H1 (cell line): ENCODE results near the gene C8B. TPM values are rescaled to one million over a fixed set of nuclear protein-coding genes. Genes with fewer than 3 reads are reported as not detected.

Source experiments
- CTCF ChIA-PET: fragments of 300-600 bp; sonication (Branson Sonifier 250); formaldehyde crosslinking; loops from one replicate; lab custom pipeline; 2021; ENCODE audit not compliant: partially characterized antibody; lab: Charles Lee
- POLR2A ChIA-PET: fragments of 300-600 bp; sonication (Branson Sonifier 250); formaldehyde crosslinking; loops from one replicate; lab custom pipeline; 2021; ENCODE audit warnings: inconsistent platforms; ENCODE audit not compliant: partially characterized antibody; lab: Charles Lee
- DNase-seq, 2 experiments: peaks; one replicate each; pipeline versions ENCODE4 v3.0.0 to v3.0.0-alpha.2; 2010 to 2022; ENCODE audit warnings: low spot score in 2 of 2, low read depth in 1 of 2, mixed read lengths in 1 of 2
- FAIRE-seq: peaks from 2 replicates; lab custom pipeline; 2011; peaks lifted over from hg19 to GRCh38; lab: Jason Lieb, UNC
- H2AFZ ChIP-seq: 2 replicates; pipeline ENCODE4 v1.8.1; 2012; ENCODE audit warnings: low read length, inconsistent platforms
- H2AK5ac ChIP-seq: 2 replicates; pipeline ENCODE4 v1.6.1; 2013; ENCODE audit warnings: low read depth, low read length
- H2BK120ac ChIP-seq: replicated peaks from 2 replicates; pipeline ENCODE3; 2013; ENCODE audit warnings: low read depth, low read length, inconsistent platforms
- H2BK12ac ChIP-seq: 2 replicates; pipeline ENCODE4 v1.6.1; 2013; ENCODE audit warnings: low read depth, low read length
- H2BK15ac ChIP-seq: 2 replicates; pipeline ENCODE4 v1.6.1; 2013; ENCODE audit warnings: low read length
- H2BK20ac ChIP-seq: 2 replicates; pipeline ENCODE4 v1.6.1; 2013; ENCODE audit warnings: low read length
- H2BK5ac ChIP-seq: 2 replicates; pipeline ENCODE4 v1.6.1; 2013; ENCODE audit warnings: low read depth, low read length
- H3K14ac ChIP-seq: 2 replicates; pipeline ENCODE4 v1.6.1; 2013; ENCODE audit warnings: inconsistent platforms; ENCODE audit not compliant: insufficient read length
- H3K18ac ChIP-seq: 2 replicates; pipeline ENCODE4 v1.6.1; 2013; ENCODE audit warnings: low read length; ENCODE audit errors: extremely low read depth
- H3K23ac ChIP-seq: 2 replicates; pipeline ENCODE4 v1.6.1; 2013; ENCODE audit warnings: inconsistent platforms; ENCODE audit not compliant: insufficient read length
- H3K23me2 ChIP-seq: 2 replicates; pipeline ENCODE4 v1.6.1; 2013; ENCODE audit warnings: low read depth, low read length
- H3K27ac ChIP-seq: 2 replicates; pipeline ENCODE4 v1.6.1; 2011; ENCODE audit warnings: low read depth, low read length, inconsistent platforms
- H3K27me3 ChIP-seq, 4 experiments: replicated peaks in 1 of 4; 1 replicate in 1 of 4; 2 replicates in 3 of 4; pipeline versions ENCODE4 v1.6.1 to v1.8.1; 2011 to 2013; ENCODE audit warnings: low read length in 3 of 4, mild to moderate bottlenecking in 3 of 4, inconsistent platforms in 2 of 4, mixed read lengths in 2 of 4, moderate library complexity in 1 of 4; ENCODE audit not compliant: control insufficient read depth in 3 of 4, insufficient read depth in 3 of 4; ENCODE audit errors: extremely low read depth in 1 of 4
- H3K36me3 ChIP-seq, 4 experiments: 2 replicates each; pipeline versions ENCODE4 v1.6.1 to v1.8.1; 2011 to 2013; ENCODE audit warnings: mild to moderate bottlenecking in 4 of 4, low read length in 3 of 4, moderate library complexity in 2 of 4, control low read depth in 1 of 4, inconsistent platforms in 1 of 4; ENCODE audit not compliant: insufficient read depth in 4 of 4, control insufficient read depth in 2 of 4
- H3K4ac ChIP-seq: replicated peaks from 2 replicates; pipeline ENCODE3; 2013; ENCODE audit warnings: low read length, low read depth, mixed read lengths, inconsistent platforms; ENCODE audit not compliant: insufficient read length
- H3K4me1 ChIP-seq, 4 experiments: replicated peaks in 1 of 4; 1 replicate in 1 of 4; 2 replicates in 3 of 4; pipeline versions ENCODE4 v1.6.1 to v1.8.1; 2011 to 2013; ENCODE audit warnings: low read length in 3 of 4, inconsistent platforms in 2 of 4, mixed read lengths in 1 of 4; ENCODE audit not compliant: insufficient read depth in 4 of 4, control insufficient read depth in 3 of 4
- H3K4me2 ChIP-seq, 2 experiments: 2 replicates each; pipeline versions ENCODE4 v1.6.1 to v1.8.1; 2011 to 2013; ENCODE audit warnings: low read depth in 2 of 2, low read length in 2 of 2, control low read depth in 1 of 2, inconsistent platforms in 1 of 2, mild to moderate bottlenecking in 1 of 2; ENCODE audit not compliant: insufficient read depth in 1 of 2
- H3K4me3 ChIP-seq, 4 experiments: fragments of 200-600, 300-600 bp in 1 of 4; sonication (generic), shearing (Covaris generic), sonication (Bioruptor Twin) in 1 of 4; 2 replicates each; pipeline versions ENCODE4 v1.5.1 to v1.8.1; 2011 to 2016; ENCODE audit warnings: low read length in 4 of 4, low read depth in 3 of 4, control low read depth in 2 of 4, inconsistent platforms in 2 of 4, mild to moderate bottlenecking in 2 of 4, mixed read lengths in 1 of 4, moderate library complexity in 1 of 4; ENCODE audit not compliant: insufficient read depth in 2 of 4; ENCODE audit errors: extremely low read depth in 1 of 4
- H3K56ac ChIP-seq: replicated peaks from 2 replicates; pipeline ENCODE3; 2013; ENCODE audit warnings: low read depth, mild to moderate bottlenecking, mixed read lengths, low read length, inconsistent platforms; ENCODE audit not compliant: insufficient read length
- H3K79me1 ChIP-seq: 2 replicates; pipeline ENCODE4 v1.6.1; 2013; ENCODE audit warnings: low read depth, low read length, control low read depth
- H3K79me2 ChIP-seq, 2 experiments: 2 replicates each; pipeline versions ENCODE4 v1.6.1 to v1.8.1; 2012 to 2013; ENCODE audit warnings: low read length in 2 of 2, mild to moderate bottlenecking in 2 of 2, inconsistent platforms in 1 of 2; ENCODE audit not compliant: insufficient read depth in 2 of 2, control insufficient read depth in 1 of 2
- H3K9ac ChIP-seq, 4 experiments: replicated peaks in 1 of 4; 1 replicate in 1 of 4; 2 replicates in 3 of 4; pipeline versions ENCODE4 v1.6.1 to v1.8.1; 2011 to 2013; ENCODE audit warnings: low read depth in 3 of 4, low read length in 3 of 4, control low read depth in 2 of 4, mild to moderate bottlenecking in 2 of 4, moderate library complexity in 2 of 4, inconsistent platforms in 1 of 4; ENCODE audit errors: extremely low read depth in 1 of 4
- H3K9me3 ChIP-seq, 2 experiments: 2 replicates each; pipeline versions ENCODE4 v1.6.1 to v1.8.1; 2012 to 2013; ENCODE audit warnings: mild to moderate bottlenecking in 2 of 2, moderate library complexity in 2 of 2, control low read depth in 1 of 2, inconsistent platforms in 1 of 2, low read depth in 1 of 2, low read length in 1 of 2, mixed read lengths in 1 of 2; ENCODE audit not compliant: insufficient read depth in 2 of 2
- H4K20me1 ChIP-seq, 2 experiments: replicated peaks in 1 of 2; 2 replicates each; pipeline versions ENCODE3 to v1.8.1; 2011 to 2013; ENCODE audit warnings: inconsistent platforms in 2 of 2, low read length in 2 of 2, mild to moderate bottlenecking in 1 of 2; ENCODE audit not compliant: insufficient read depth in 2 of 2, control insufficient read depth in 1 of 2
- H4K5ac ChIP-seq: 2 replicates; pipeline ENCODE4 v1.6.1; 2013; ENCODE audit warnings: low read length, low read depth, mixed read lengths, inconsistent platforms; ENCODE audit not compliant: insufficient read length
- H4K8ac ChIP-seq: 2 replicates; pipeline ENCODE4 v1.8.0; 2013; ENCODE audit warnings: mild to moderate bottlenecking, moderate library complexity, low read length, inconsistent platforms; ENCODE audit not compliant: insufficient read depth; ENCODE audit errors: extremely low read depth
- H4K91ac ChIP-seq: replicated peaks from 2 replicates; pipeline ENCODE3; 2013; ENCODE audit warnings: low read length, mixed read lengths, inconsistent platforms; ENCODE audit not compliant: insufficient read length
- CHD7 ChIP-seq: fragments of 300-600 bp; sonication (generic); IDR thresholded peaks from 2 replicates; pipeline ENCODE4 v1.7.1; 2012; ENCODE audit warnings: low read length, moderate library complexity, mild to moderate bottlenecking, inconsistent platforms; ENCODE audit not compliant: insufficient replicate concordance
- WGBS, 2 experiments: shearing (Covaris generic) in 1 of 2; methylation state at CpG; one replicate each; pipeline versions ENCODE4 v1.1.6 to v1.1.7; 2013 to 2015; ENCODE audit warnings: low lambda C conversion rate in 2 of 2, mixed read lengths in 2 of 2, inconsistent platforms in 1 of 2, low coverage in 1 of 2, missing lambda C conversion rate in 1 of 2; ENCODE audit not compliant: insufficient replicate concordance in 2 of 2, insufficient coverage in 1 of 2, insufficient read length in 1 of 2; ENCODE audit errors: extremely low coverage in 1 of 2, missing lambda C conversion rate in 1 of 2; 5-methylcytosine and 5-hydroxymethylcytosine counted together
- polyA plus RNA-seq, 7 experiments: library from polyadenylated mRNA; depleted of rRNA in 3 of 7; stranded (reverse) in 5 of 7; unstranded in 2 of 7; fragments of >200 nt in 5 of 7; fragments of 200-250 nt in 2 of 7; gene quantifications; 1 replicate in 5 of 7; 2 replicates in 1 of 7; 4 replicates in 1 of 7; pipeline versions ENCODE4 v1.2.1 to v1.2.3, GENCODE V29; 2011 to 2013; ENCODE audit warnings: missing spikeins in 2 of 7, mixed read lengths in 2 of 7
- total RNA-seq: library from RNA; stranded (reverse); fragmentation: NEBNext Ultra II Directional; extraction: Animal tissue kit (Norgen Biotek cat#: 25700); gene quantifications from 2 replicates; pipeline ENCODE4 v1.2.1, GENCODE V29; 2021

The C8B gene
- total and polyA plus RNA-seq, 2 of the 8 experiments (the other 6 are each of a cell fraction or from before 2014, with no cell fraction given), result not detected

DNA sequence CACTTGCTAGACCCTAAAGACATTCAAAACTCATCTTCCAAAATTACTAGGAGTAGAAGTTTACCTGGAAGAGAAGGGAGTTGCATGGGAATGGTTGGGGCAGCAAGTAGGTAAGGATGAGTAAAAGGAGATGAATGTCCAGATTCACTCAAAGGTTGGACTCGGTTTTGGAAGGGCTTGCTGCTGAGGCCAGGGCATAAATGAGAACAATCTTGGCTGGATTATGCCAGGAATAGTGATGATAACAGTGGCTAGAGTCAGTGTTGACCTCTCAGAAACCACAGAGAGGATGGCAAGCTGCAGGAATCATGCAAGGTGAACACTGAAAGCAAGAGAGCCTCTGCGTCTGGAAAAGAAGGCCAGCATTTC lies 67.8 kb downstream of the C8B start:
- H2AFZ ChIP-seq, result no peak overlapping the region
- no peak overlapping the region for H4K8ac ChIP-seq
- no peak overlapping the region for H2AK5ac ChIP-seq
- TF ChIP-seq CHD7, result no peak

More for the DNA sequence above, 67.8 kb downstream of the C8B start:
- Histone ChIP-seq H3K27me3 (no peaks in the 10 kb centered on the region), H3K4me3 (no peak overlapping the region), H3K18ac (no peak overlapping the region), H3K23ac (no peak overlapping the region), H4K5ac (no peak overlapping the region), H3K4me1 (no peaks in the 10 kb centered on the region), H3K56ac (no peak overlapping the region), H3K4ac (no peak overlapping the region), H3K36me3 (no peaks in the 10 kb centered on the region), H4K91ac (no peak overlapping the region), H2BK120ac (no peak overlapping the region), H2BK5ac (no peak overlapping the region), H3K9me3 (no peaks in the 10 kb centered on the region), H2BK15ac (no peak overlapping the region), H2BK12ac (no peak overlapping the region), H3K9ac (no peak overlapping the region), H4K20me1 (no peaks in the 10 kb centered on the region), H3K23me2 (no peaks in the 10 kb centered on the region), H3K79me2 (no peaks in the 10 kb centered on the region), H2BK20ac (no peak overlapping the region), H3K27ac (no peak overlapping the region), H3K4me2 (no peak overlapping the region), H3K79me1 (no peaks in the 10 kb centered on the region), H3K14ac (no peak overlapping the region)
- ChIA-PET POLR2A (no interaction called here), CTCF (interaction anchor here (0.8 kb wide), 1 partner anchor 70 kb away, joined by 4 read pairs; no protein-coding TSS in a partner anchor)
- DNase-seq (no peak), FAIRE-seq (no peak)
- WGBS, 2 experiments, result 82% methylated on average over 2 of the region's 2 CpGs; no CpG with 5 or more reads in 1 of the 2 experiments
